ENCODE results near the gene GRIK3.

Gene GRIK3

GRCh38 chr1:36849956-36850355 is 184.4 kb downstream of the GRIK3 start:
- Histone ChIP-seq H3K9me2 (replicated peaks; ENCODE audit: low read depth, low read length) (no peaks in the 10 kb centered on the region), H3F3A (ENCODE audit: low read depth) (no peaks in the 10 kb centered on the region), H3K27me3 (ENCODE audit: insufficient read depth, low read length, poor library complexity, severe bottlenecking) (no peaks in the 10 kb centered on the region), H2AFZ (ENCODE audit: low read length) (no peak overlapping the region), H3K36me3 (ENCODE audit: insufficient read depth, low read length) (no peaks in the 10 kb centered on the region), H3K4me1 (ENCODE audit: insufficient read depth, low read length, poor library complexity, severe bottlenecking) (no peaks in the 10 kb centered on the region), H3K79me2 (ENCODE audit: insufficient read depth, low read length) (no peaks in the 10 kb centered on the region), H3K4me3 (ENCODE audit: low read length, poor library complexity, severe bottlenecking) (no peak overlapping the region), H4K20me1 (ENCODE audit: insufficient read depth, low read length, poor library complexity, severe bottlenecking) (no peaks in the 10 kb centered on the region), H3K9me3 (ENCODE audit: insufficient read depth, low read depth, low read length) (no peaks in the 10 kb centered on the region), H3K9ac (ENCODE audit: low read depth, low read length, poor library complexity, severe bottlenecking) (no peak overlapping the region), H3K4me2 (ENCODE audit: low read depth, low read length, poor library complexity, severe bottlenecking) (no peak overlapping the region)
- no peak for TF ChIP-seq EZH2phosphoT487 (IDR thresholded peaks at IDR 0.05; ENCODE audit: borderline replicate concordance)
- TF ChIP-seq CTCF (conservative IDR thresholded peaks at IDR 0.05; ENCODE audit: low read length) = no peak

- no peaks in the 10 kb centered on the region for H4K20me1 ChIP-seq (ENCODE audit: insufficient read depth, low read length, poor library complexity, severe bottlenecking)
Observed at GRCh38 chr1:36847761-36848160, 186.6 kb downstream of the GRIK3 start.

GRCh38 chr1:36847186-36847585 is 187.1 kb downstream of the GRIK3 start:
- Histone ChIP-seq H3F3A (ENCODE audit: low read depth) (no peaks in the 10 kb centered on the region), H3K27me3 (ENCODE audit: insufficient read depth, low read length, poor library complexity, severe bottlenecking) (no peaks in the 10 kb centered on the region), H3K4me3 (ENCODE audit: low read length, poor library complexity, severe bottlenecking) (no peak overlapping the region), H3K9ac (ENCODE audit: low read depth, low read length, poor library complexity, severe bottlenecking) (no peak overlapping the region), H3K4me2 (ENCODE audit: low read depth, low read length, poor library complexity, severe bottlenecking) (no peak overlapping the region), H2AFZ (ENCODE audit: low read length) (no peak overlapping the region), H4K20me1 (ENCODE audit: insufficient read depth, low read length, poor library complexity, severe bottlenecking) (no peaks in the 10 kb centered on the region), H3K4me1 (ENCODE audit: insufficient read depth, low read length, poor library complexity, severe bottlenecking) (no peaks in the 10 kb centered on the region), H3K36me3 (ENCODE audit: insufficient read depth, low read length) (no peaks in the 10 kb centered on the region), H3K79me2 (ENCODE audit: insufficient read depth, low read length) (no peaks in the 10 kb centered on the region), H3K9me2 (replicated peaks; ENCODE audit: low read depth, low read length) (no peaks in the 10 kb centered on the region), H3K9me3 (ENCODE audit: insufficient read depth, low read depth, low read length) (no peaks in the 10 kb centered on the region)
- no peak for TF ChIP-seq CTCF (conservative IDR thresholded peaks at IDR 0.05; ENCODE audit: low read length)
- TF ChIP-seq EZH2phosphoT487 (IDR thresholded peaks at IDR 0.05; ENCODE audit: borderline replicate concordance) = no peak

More at GRCh38 chr1:36847761-36848160, 186.6 kb downstream of the GRIK3 start:
- Histone ChIP-seq H3K36me3 (ENCODE audit: insufficient read depth, low read length) (no peaks in the 10 kb centered on the region), H3K79me2 (ENCODE audit: insufficient read depth, low read length) (no peaks in the 10 kb centered on the region), H3F3A (ENCODE audit: low read depth) (no peaks in the 10 kb centered on the region), H3K4me1 (ENCODE audit: insufficient read depth, low read length, poor library complexity, severe bottlenecking) (no peaks in the 10 kb centered on the region), H3K9me2 (replicated peaks; ENCODE audit: low read depth, low read length) (no peaks in the 10 kb centered on the region), H3K27me3 (ENCODE audit: insufficient read depth, low read length, poor library complexity, severe bottlenecking) (no peaks in the 10 kb centered on the region), H3K9ac (ENCODE audit: low read depth, low read length, poor library complexity, severe bottlenecking) (no peak overlapping the region), H3K4me2 (ENCODE audit: low read depth, low read length, poor library complexity, severe bottlenecking) (no peak overlapping the region), H3K9me3 (ENCODE audit: insufficient read depth, low read depth, low read length) (no peaks in the 10 kb centered on the region), H3K4me3 (ENCODE audit: low read length, poor library complexity, severe bottlenecking) (no peak overlapping the region), H2AFZ (ENCODE audit: low read length) (no peak overlapping the region)
- TF ChIP-seq CTCF (conservative IDR thresholded peaks at IDR 0.05; ENCODE audit: low read length) (no peak), EZH2phosphoT487 (IDR thresholded peaks at IDR 0.05; ENCODE audit: borderline replicate concordance) (no peak)

Measured in Loucy (cell line).